GM19035 (cell line): ENCODE results near the gene SUCNR1.
"Not testable (repeated sequence)": the region's sequence is repeated elsewhere in the genome, so short reads cannot be mapped to it uniquely, and the experiment has no call there.

Source experiments
- ATAC-seq: cut with Tn5 transposase; IDR thresholded peaks from one replicate; pipeline ENCODE4 v1.9.1; 2021; ENCODE audit not compliant: unreplicated experiment

Gene SUCNR1

DNA sequence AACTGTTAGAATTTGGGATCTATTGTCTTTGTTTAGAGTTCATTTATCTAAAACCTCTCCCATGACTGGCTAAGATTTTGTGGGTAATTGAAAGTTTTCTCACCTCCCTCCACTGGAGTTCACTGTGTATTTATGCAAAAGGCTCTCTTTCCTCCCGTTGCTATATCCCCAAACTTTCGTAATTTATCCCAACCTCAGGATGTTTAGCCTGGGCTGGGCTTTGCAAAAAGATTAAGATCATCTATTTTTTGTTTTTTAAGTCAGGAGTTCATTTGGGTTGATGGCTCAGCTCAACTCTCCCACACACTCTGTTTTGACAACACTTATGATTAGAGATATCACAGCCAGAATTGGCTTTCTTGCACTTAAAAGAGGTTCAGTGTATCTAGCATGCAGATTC, 27.0 kb downstream of the SUCNR1 start:
- no peak for ATAC-seq

DNA sequence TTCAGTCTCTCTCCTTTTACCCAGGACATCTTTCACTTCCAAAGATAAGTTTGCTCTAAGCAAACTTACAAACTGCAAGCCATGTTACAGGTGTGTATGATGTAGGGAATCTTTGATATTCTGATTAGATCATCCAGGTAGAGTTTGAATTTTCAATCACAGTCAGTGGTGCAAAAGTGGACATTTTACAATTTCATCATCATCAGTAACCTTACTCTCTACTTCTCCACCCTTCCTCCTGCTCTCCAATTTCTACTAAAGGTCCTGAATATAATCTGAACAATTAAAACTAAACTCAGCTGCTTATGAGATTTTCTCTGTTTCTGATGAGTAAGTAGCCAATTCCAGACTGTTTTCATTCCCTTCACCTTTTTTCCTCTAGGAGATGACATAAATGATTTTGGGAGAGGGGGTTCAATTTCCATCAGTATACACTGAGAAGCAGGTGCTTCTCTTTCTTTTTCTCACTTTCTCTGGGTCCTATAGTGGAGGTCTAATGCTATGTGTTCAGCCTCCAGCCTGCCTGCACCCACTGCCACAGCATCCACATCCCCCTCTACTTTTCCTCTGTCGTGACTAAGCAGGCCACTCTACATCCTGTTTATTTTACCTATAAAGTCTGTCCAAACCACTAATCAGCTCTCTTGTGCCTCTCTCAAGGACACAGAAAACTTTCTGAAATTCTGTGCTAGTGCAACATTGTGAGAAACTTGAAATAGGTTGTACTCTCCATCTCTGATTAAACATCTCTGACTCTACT, 27.6 kb downstream of the SUCNR1 start:
- ATAC-seq: no peak

DNA sequence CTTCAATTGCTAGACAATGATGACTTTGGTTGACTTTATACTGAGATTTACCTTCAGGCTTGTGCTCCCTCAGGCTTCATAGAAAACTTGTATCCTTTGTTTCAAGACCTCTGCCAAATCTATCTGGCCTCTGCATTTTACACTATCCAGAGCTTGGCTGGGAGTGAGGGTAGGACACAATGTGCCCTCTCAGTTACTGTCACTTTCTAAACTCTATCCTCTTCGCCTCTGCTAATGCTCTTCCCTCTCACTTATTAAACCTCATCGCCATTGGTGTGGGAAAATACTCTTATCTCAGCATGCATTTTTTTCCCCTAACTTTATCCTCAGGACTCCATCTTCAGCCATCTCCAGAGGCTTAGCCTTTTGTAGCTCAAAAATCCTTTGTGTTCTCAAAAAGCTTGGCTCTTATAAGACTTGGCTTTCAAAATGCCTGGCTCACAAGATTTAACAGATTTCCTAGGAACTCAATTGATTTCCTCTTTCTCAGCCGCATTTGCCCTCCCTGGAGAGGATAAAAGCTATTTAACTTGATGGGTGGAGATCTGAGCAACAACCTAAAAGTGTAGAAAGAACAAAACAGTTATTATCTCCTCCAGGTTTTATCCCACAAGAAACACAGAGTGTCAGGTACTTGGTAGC, 28.3 kb downstream of the SUCNR1 start:
- no peak for ATAC-seq

DNA sequence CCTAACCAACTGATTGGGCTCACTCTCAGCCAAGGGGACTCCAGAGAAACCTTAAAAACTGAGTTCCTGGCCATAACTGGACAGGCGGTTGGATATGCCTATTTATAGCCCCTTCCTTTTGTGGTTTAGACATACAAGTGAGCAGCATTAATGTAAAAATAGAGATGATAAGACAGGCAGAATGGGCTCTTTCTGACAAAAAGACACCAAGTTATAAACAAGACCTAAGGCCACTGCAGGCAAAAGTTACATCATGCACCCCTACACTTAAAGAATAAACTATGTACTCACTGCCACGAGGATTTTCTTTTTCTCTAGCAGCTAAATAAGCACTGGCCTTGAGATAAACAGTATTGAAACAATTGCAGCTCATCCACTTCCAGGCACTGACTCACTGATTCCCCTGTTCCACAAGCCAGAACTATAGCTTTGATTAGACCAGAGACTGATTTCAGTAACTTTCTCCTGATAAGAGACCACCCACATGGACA, 30.1 kb downstream of the SUCNR1 start:
- no peak for ATAC-seq

DNA sequence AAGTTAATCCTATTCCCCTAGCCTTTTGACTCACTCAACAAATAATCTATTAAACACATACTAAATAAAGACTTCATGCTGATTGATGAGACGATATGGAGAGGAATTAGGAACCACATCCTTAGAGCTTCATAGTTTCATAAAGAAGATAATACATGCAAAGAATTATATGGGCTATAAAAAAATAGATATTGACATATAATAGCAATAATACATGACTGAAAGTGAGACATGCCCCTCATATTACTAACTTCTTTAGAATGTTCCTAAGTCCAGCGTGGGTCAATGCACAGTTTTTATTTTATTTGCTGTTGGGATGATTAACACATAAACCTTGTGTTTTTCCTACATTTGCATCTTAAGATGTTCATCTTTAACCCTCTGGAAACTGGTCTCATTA, 32.2 kb downstream of the SUCNR1 start:
- no peak for ATAC-seq

DNA sequence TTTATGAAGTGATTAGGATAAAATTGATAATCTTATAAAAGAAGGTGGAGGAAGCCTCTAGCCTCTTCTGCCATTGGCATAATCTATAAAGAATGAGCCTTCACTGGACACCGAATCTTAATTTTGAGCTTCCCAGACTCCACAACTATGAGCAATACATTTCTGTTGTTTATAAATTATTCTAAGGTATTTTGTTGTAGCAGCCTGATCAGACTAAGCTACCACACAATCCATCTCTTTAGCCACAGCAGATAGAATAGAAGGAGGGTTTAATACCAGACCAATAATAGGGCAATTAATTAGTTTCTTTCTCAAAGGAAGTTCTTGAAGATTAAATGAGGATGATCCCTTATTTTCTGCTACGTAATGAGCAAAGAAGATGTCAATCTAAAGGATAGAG, 33.3 kb downstream of the SUCNR1 start:
- no peak for ATAC-seq

DNA sequence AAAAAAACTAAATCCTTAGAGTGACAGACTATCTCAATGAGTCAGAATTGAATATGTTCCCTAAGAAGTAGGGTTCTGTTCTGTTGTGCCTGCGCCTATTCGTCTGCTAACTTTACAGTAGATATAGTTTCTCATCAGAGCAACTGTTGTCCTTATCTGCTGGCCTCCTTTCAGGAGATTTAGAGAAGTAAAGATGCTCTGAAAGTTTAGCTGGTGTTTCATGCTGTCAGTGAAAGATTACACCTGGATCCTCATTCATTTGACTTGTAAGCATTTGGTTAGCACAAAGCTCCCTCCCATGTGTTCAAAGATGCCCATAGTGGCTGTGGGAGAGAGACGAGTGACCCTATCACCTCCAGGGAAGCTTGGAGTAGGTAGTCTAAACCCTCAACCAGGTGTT, 35.0 kb downstream of the SUCNR1 start:
- no peak for ATAC-seq

DNA sequence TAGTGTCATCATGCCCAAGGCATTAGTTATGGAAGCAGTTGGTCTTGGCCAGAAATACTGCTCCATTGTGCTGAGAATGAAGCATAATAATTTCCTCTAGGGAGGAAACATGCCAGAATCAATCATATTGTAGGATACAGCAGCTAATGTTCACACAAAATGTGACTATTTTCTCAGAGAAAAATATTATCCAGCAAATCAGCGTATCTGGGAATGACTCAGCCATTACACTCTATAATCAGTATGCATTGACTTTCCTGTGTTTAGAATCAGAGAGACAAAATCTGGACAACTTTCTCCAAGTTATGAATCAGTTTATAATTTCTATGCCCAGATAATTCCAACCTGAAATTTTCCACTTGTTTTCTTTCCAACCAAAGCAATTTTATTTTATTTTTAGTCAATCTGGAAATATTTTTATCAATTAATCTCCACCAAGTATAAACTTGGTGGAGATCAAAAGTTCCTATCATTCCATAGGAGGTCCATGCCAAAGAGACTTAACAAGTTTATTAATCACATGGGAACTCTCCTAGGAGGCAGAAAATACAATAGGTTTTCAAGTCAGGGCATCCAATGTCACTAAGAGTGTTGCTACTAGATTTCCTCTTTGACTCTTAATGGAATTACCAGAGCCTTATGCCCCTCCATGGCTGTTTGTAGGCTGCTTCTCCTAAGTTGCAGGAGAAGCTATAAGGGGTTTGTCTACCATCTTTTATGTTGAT, 36.4 kb downstream of the SUCNR1 start:
- ATAC-seq: no peak

DNA sequence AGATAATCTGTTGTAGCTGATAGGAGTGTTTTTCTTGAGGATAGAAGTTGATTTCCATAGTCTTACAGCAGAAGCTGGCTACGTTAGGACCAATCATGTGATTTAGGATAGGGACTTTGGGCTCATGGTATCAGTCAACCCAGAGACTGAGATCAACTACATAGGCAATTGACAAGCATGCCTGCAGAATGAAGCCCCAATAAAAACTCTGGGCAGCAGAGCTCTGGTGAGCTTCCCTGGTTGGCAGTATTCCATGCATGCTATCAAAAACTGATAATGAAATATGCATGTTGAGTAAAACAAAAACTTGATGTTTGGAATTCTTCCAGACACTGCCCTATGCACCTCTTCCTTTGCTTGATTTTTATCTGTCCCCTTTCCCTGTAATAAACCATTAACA, 38.0 kb downstream of the SUCNR1 start:
- no peak for ATAC-seq

DNA sequence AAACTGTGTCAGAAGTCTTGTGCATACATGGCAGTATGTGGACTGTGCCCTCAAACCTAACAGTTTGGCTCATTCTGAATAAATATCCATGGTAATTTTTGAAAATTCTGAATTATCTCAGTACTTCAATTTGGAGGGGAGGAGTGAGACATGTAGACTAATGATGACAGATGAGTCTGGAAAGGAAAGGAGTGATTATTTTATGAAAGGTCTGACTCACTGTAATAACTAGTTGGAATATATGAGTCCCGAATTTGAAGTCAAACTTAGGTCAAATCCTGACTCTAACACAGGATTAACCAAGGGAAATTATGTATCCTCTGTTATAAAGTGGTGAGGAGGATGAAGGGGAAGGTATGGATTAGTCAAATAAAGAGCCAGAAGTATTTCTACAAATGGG, 38.6 kb downstream of the SUCNR1 start:
- no peak for ATAC-seq

DNA sequence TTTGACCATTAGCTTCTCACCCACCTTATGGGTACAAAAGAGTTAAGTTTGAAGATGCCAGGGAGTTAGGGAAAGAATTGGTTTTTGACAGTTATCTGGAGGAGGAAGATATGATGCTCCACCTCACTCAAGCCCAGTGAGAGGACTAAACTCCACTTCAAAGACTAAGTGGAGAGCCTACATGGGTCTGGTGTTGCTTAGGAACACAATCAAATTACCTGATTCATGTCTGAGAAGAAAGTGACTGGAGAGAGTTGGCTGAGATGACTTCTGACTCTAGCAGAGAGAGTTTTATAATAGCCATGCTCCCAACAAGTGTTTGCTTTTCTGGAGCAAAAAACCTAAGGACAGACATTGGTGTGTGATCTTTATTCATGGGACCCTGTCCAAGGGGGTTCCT, 43.3 kb downstream of the SUCNR1 start:
- ATAC-seq: no peak

DNA sequence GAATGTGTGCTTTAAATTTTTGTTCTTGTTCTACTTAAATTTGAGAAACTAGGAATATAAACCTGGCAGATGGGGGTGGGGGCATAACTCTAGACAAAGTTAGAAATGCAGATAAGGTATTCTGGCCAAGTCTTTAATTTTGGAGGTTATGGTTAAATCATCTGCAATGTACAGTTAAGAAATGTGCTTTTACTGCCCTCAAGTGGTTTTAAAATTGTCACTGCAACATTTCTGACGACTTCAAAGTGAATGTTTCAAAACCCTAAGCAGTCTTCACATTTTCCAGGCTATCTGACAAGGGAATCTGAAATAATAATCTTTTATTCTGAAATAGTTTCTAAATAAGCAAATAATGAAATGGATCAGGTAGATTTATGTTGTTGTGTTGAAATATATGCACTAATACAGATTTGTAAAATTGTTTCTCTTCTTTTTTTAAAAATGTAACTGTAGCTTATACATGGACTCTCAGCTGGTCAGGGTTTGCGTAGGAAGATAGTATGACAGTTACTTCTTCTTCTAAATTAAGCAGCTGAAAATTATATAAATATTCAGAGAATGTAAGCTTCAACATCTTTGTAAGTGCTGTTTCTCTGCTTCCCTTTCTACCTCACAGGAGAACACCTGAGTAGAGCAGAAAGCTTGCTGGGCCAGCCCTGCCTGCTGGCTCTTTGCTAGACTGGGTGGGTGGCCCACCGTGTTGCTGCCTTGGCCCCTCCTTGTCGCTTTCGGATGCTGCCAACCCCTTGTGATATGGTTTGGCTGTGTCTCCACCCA, 45.0 kb downstream of the SUCNR1 start:
- peak; percentile 71 for ATAC-seq

DNA sequence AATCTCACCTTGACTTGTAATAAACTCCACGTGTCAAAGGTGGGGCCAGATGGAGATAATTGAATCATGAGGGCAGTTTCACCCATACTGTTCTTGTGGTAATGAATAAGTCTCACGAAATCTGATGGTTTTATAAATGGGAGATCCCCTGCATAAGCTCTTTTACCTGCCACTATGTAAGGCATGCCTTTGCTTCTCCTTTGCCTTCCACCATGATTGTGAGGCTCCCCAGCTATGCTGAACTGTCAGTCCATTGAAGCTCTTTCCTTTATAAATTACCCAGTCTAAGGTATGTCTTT, 45.5 kb downstream of the SUCNR1 start:
- no peak for ATAC-seq

DNA sequence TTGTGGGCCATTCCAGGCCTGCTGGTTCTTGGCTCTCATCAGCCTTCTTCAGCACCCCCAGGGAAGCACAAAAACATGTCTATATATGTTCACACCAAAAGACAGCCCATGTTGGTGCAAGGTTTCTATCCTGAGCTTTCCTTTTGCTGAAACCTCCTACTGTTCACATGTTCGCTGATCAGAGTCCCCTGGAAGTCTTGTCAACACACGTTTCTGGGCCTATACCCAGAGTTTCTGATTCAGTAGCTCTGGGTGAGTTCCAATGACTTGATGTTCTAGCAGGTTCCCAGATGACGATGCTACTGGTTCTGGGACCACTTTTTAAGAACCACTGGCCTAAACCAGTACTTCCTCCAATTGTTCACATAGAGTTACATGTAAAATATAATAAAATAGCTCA, 46.0 kb downstream of the SUCNR1 start:
- no peak for ATAC-seq

DNA sequence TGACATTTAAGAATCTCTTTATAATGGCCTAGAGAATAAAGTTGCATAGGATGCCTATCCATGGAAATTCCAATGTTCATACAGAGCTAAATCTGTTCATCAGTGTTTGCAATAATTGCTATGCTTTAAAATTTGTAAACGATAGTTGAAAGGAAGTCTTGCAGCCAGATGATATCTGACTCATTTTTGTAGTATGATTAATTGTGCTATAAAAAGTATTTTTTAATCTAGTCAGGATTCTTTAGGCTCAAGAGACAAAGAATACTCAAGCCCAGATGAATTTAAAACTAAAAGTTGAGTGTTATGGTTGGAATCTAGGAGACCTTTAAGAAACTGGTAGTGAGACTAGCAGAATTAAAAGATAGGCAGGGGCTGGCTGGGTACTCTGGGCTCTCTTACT, 50.5 kb downstream of the SUCNR1 start:
- ATAC-seq: no peak

DNA sequence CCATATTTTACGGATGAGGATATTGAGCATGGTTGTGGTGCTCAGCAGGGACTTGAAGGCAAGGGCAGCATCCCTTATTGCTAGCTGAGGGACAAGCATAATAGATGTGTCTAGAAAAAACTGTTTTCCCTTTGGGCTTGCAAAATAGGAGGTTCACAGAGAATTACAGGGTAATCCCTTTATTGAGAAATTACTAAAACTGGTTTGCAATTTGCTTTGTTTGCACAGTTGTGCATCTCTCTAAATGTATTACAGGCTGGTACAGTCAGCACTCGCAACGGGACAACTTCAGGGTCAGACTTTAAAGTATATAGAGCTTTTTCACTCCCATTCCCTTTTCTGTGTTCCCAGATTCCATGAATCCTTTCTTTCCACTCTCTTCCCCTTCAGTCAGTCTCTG, 51.3 kb downstream of the SUCNR1 start:
- no peak for ATAC-seq

DNA sequence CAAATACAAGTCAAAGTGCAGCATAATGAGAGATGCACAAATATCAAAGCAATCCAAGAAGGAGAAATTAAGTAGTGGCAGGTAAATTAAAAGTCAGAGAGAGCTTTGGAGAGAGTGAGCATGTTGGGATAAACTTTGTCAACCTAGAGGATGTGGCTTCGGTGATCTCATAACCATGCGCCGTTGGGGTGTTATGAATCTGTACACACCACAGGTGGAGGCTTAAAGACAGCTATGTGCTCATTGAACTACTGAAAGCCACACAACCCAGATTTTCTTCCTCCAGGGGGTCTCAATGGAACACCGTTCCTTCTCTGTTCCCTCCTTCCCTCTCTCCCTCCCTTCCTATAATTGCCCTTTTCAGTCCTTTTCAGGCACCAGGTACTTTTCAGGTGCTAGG, 52.0 kb downstream of the SUCNR1 start:
- ATAC-seq: no peak

DNA sequence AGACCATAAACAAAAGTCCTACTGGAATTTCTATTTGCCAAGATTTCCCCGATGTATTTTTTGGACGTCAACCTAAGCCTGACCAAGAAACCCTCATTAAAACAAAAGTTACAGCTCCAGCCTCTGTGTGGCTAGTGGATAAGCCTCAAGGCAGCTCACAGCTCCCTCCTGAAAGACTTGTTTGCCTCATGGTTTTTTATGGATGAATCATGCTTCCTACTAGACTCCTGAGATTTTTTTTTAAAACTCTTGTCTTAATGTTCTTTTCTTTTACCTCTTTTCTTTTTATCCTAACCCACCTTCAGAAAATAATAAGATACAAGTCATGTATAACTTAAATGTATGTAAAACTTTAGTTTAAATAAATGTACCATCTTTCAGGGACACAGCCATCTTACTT, 52.4 kb downstream of the SUCNR1 start:
- ATAC-seq: no peak

DNA sequence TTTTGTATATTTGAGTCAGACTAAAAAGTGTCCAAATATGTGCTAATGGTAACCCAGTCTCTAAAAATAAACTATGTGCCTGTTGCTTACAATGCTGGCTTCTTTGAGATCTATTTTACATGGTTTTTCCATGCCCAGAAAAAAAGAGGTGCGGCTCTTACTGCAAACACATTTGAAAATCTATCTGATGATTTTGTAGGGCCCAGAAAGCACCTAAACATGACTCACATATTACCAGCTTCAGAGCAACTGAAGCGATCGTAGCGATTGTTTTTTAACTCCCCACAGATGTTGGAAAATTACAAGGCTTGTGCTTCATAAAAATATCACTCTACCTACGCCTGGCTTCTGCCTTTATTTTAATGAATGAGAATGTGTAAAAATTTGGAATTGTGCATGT, 53.5 kb downstream of the SUCNR1 start:
- no peak for ATAC-seq

DNA sequence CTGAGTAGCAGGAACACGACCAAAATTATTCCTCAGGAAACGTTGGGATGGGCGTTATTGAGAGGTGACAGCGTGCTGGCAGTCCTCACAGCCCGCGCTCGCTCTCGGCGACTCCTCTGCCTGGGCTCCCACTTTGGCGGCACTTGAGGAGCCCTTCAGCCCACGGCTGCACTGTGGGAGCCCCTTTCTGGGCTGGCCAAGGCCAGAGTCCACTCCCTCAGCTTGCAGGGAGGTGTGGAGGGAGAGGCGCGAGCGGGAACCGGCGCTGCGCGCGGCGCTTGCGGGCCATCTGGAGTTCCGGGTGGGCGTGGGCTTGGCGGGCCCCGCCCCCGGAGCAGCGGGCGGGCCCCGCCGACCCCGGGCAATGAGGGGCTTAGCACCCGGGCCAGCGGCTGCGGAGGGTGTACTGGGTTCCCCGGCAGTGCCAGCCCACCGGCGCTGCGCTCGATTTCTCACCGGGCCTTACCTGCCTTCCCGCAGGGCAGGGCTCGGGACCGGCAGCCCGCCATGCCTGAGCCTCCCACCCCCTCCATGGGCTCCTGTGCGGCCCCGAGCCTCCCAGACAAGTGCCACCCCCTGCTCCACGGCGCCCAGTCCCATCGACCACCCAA, 54.6 kb downstream of the SUCNR1 start:
- ATAC-seq: not testable (repeated sequence)

DNA sequence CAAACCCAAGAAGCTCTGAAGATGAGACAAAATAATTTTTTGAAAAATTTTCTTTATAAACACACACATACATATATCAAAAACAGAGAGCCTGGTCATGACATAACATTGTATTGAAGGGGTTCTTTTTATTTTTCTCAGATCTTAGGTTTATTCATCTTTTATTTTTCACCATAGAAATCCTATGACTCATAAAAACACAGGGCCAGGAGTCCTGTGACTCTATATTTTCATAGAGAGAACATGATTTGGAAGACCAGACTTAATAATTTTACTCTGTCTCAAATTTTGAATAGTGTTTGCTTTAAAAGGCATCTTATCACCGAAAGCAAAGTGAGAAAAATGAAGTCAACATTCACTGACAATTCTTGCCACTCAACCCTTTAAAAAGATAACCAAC, 57.7 kb downstream of the SUCNR1 start:
- ATAC-seq: no peak
